NCI-H2196 (cell line): Measurements from ENCODE around the gene PRXL2B.

Experiments used
- DNase-seq: peaks from one replicate; lab custom pipeline; 2025; ENCODE audit not compliant: unreplicated experiment; lab: John Stamatoyannopoulos, UW

The PRXL2B gene

DNA sequence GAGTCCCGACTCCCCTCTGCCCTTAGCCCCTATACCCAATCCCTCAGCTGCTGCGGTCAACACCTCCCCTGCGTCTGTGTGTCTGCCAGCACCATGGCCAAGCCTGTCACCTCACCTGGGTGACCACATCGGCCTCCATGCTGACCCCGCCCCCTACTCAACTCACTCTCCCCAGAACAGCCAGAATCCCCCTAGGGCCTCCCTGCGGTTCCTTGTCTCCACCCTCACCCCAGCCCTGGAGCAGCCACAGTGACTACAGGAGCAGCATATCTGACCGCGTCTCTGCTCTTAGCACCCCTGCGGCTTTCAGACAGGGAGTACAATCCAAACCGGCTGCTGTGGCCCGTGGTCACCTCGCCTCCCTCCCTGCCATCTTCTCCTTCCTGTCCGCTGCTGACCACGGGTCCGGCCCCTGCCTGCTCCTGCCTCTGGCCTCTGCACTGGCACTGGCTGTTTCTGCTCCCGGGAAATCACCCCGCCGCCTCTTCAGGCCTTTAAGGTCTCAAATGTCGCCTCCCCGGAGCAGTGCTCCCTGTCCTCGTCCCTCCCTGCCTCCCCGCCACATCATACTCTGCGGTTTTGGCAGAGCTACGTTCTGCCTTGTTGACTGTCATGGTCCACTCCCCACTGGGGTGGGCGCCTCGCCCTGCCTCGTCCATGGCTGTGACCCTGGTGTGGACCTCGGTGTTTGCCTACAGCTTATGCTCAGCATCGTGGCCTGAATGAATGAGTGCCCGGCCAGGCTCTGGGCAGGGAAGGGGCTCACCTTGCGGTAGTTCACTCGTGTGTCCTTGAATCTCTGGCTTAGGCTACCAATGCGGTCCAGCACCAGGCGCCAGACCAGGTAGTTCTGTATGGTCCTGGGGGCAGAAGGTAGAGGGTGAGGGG, 11.1 kb downstream of the PRXL2B start:
- no peak for DNase-seq

- DNase-seq, result no peak
These were observed 11.9 kb downstream of the PRXL2B start for GRCh38 chr1:2598329-2598931.

DNA sequence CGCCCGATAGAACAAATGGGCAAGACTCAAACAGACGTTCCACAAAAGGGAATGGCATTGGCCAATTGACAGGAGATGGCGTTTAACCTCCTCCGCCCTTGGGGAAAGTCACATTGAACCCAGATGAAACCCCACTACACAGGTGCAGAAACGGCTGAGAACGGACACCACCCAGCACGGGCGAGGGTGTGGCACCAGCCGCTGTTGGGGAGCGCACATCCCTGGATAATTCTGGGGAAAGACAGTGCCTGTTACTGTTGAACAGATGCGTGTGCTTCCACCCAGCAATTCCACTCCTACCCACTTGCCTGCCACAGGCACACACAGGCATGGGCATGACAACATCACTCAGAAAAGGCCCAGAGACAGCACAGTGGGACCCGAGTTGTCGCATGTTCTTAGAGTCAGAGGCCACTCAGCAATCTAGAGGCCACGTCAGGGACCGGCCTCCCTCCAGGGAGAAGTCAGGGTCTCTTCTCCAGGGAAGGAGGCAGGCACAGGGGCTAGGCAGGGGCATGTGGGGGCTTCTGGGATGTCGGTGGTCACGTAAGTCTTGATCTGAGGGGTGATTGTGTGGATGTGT, 15.2 kb downstream of the PRXL2B start:
- no peak for DNase-seq

DNA sequence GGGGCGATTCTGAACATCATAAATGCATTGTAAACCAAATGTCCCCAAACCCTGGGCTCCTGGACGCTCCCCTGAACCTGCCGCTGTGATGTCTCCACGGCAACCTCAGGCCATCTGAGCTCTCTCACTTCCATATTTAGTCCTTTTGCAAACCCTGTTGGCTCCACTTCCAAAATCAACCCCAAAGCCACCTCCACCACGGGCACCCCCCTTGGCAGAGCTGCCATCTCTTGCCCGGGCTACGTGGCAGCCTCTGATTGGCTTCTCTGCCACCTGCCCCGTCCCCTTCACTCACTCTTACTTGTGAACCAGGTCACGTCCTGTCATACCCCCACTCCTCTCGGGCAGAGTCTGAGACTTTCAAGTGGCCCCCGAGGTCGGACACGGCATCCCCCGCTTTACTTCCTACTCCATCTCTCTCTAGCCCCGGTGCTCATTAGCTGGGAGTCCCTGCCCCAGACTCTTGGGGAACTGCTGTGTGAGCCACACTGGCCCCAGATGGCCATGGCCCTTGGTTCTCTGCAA, 15.8 kb downstream of the PRXL2B start:
- no peak for DNase-seq

DNA sequence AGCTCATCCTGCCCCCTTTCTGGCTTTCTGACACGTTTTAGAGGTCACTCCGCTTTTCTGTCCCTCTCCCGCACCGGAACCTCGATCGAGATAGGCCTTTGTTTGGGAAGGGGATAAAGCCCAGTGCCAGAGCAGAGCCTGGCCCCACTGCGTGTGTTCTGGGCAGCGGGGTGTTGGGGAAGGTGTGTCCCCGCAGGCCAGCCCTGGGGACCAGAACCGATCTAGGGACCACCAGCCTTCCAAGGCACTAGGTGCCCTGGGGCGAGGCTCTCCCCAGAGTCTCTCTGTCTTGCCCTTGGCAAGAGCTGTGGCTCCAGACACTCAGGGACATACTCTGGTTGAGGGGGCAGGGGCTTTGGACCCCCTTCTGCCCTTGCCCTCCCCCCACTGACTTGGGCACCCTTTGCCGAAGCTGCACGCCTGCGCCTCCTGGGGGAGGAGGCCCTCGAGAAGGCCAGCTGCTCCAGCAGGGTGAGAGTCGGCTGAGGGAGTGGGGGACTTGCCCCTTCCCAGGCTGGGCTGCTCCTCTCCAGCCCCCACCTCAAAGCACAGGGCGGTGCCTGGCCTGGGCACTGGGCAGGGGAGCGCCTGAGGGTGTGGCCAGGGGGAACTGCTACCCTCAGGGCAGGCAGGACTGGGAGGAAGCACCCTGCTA, 16.4 kb downstream of the PRXL2B start:
- DNase-seq, result no peak

DNA sequence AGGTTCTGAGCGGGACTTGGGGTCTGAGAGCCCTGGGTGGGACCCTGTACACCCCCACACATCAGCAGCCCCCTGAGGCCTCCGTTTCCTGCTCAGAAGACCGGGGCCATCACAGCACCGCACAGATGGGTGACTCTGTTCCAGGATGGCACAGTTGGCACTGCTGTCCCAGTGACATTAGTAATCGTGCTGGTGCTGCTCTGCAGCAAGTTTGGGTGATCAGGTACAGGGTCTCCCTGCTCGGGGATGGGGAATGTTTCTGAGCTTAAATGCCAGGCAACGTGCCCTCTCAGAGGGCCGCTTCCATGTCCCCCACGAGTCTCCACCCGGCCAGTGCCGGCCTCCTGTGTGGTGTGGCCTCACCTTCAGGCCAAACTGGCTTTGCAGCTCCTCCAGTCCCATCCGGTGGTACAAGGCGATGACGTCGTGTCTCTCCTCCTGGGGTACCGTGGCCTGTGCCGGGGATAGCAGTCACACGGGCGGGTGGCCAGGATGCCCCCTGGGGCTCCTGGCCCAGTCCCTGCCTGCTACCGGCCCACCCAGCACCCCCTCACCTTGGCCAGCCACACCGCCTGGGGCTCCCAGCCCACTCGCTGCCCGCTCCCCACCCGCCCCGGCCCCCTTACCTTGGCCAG, 17.1 kb downstream of the PRXL2B start:
- DNase-seq, result no peak

DNA sequence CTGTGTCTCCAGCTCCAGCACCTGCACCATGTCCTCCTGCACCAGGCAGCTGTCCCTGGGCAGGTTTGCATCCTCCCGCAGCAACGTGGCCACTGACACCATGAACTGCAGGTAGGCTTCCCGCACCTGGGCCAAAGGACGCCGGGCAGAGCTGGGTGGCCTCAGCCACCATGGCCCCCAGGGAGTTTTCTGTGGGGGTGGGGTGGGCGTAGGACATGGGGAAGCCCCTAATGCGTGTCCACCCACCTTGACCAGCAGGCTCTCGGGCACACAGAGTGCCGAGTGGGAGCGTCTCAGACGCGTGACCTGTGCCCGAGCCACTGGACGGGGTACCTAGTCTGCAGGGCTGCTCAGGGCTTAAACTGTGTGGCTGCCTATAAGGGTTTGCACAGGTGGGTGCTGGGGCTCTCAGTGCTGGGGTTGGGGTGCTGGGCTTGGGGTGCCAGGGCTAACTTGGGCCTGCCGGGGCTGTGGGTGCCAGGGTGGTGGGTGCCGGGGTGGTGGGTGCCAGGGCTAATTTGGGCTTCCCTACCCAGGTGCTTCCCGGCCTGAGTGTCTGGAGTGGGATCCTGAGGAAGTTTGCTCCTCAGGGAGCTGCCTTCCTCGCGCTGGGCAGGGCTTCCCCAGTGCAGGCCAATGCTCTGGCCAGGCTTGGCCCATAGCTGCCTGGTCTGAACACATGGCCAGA, 17.7 kb downstream of the PRXL2B start:
- DNase-seq, result no peak

GRCh38 chr1:2604844-2605508, 18.4 kb downstream of the PRXL2B start:
- DNase-seq, result no peak

DNA sequence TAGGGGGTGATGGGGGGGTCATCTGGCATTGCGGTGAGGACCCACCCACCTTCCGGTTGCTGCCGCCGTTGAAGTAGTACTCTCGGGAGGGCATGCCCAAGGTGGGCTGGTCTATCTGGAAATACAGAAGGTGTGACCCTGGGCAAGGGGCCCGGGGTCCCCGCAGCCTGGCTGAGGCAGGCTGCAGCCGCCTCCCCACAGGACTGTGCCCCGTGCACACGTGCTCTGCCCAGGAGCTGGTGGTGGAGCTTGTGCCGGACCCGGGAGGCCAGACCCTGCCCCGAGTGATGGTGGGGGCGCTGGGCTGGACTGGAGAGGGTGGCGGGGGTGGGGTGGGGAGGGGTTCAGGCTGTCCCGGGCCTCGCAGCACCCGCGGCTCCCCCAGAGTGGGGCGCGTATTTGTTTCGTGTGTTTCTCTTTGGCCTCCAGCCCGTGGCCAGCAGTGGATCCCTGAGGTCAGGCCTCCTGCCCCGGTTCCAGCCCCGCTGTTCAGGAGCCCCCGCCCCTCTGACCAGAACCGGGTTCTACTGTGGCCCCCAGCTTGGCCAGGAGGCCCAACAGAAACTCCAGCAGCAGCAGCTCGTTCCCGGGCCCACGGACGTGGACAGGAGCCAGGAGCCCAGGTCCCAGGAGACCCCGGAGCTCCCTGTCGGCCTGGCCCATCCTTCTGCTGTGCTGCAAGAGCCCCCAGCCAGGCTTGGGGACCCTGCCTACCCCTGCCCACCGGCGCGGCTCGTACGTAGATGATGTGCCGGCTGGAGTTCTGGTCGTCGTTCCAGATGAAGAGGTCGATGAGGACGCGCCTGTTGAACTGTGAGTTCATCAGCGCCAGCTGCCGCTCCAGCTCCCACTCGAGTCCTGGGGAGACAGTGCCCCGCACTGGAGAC, 19.2 kb downstream of the PRXL2B start:
- DNase-seq, result no peak

DNA sequence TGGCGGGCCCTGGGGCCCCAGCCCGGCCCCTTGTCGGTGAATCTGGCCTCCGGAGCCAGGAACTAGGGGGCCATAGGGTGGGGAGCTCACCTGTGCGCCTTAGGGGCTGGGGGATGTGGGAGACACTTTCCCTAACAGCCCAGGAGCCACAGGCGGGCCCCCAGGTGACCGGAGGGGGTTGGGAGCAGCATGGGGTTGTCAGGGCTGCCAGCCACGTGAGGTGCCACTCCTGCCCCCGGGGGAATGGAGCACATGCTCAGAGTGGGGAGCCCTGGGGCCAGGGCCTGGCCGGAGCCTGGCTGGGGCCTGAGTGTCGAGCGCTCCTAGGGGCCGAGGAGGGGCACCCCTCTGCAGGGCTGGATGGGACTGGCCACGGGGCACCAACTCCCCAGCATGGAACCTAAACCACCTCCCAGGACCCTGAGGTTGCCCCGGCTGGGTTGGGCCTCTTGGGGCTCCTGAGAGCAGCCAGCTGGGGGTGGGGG, 19.9 kb downstream of the PRXL2B start:
- no peak for DNase-seq

- DNase-seq, result no peak
These were observed 20.5 kb downstream of the PRXL2B start for GRCh38 chr1:2606881-2607621.

- DNase-seq, result no peak
These were observed 21.1 kb downstream of the PRXL2B start for GRCh38 chr1:2607641-2608091.

- DNase-seq, result no peak
These were observed 22.9 kb downstream of the PRXL2B start for GRCh38 chr1:2609319-2610035.

DNA sequence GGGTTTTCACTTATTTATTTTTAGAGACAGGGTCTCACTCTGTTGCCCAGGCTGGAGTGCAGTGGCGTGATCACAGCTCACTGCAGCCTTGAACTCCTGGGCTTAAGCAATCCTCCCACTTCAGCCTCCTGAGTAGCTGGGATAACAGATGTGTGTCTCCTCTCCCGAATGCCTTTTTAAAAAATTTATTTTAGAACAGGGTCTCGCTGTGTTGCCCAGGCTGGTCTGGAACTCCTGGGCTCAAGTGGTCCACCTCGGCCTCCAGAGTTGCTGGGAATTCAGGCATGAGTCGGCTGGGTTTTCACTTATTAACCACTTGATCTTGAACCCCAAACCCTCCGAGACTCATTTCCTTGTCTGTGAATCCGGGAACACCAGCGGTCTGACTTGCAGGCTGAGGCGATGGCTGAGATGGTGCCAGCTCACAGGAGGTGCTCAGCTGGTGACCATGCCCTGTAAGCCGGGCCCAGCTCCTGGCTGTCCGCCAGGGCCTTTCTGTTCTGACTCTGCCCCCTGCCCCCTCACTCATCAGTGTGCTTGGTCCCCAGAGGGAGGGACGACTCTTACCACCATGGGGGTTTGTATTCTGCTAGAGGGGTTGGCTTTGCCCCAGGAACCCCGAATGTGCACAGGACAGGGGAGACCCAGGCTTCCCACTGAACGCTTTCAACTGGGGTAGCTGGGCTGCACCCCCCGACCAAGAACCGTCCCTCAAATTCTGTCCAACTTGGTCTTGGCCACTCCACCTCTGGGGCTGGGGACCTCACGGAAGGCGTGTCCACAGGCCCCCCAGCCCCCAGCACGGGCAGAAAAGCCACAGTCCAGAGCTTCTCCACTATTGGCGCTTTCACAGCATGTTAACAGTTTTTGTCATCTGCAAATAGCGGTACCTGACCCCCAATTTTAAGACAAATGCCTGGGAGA, 23.7 kb downstream of the PRXL2B start:
- DNase-seq, result no peak

- no peak for DNase-seq
These were observed 24.5 kb downstream of the PRXL2B start for GRCh38 chr1:2611031-2611501.
